ENCODE results near the gene SLC49A4. TPM values are rescaled to one million over a fixed set of nuclear protein-coding genes. Genes with fewer than 3 reads are reported as not detected.

SLC49A4 gene
- total and polyA plus RNA-seq, 4 experiments from 2014 or later: 1.9 to 7.6 (median 4.7) TPM

DNA sequence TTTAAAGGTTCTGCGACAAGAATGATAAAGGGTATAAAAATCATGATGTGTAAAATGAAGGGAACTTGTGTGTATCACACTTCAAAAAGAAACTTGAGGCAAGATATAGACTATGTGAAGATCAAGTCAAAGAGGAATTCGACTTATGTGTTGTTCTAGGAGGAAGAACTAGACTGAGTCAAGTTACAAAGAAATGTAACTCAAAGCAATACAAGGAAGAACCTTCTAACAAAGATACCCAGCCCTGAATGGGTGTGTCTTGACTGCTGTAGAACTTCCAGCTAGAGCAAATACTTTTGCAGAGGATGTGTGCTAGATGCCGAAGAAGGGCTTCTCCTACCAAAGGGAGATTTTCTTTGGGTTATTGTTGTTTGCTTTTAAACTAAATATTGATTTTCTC, 2.4 kb downstream of the SLC49A4 start:
- ChIA-PET CTCF (ENCODE audit: partially characterized antibody) (no interaction called here), POLR2A (ENCODE audit: partially characterized antibody) (no interaction called here)
- Mint-ChIP-seq H3K36me3 (peaks cover 2 to 6% of the 10 kb centered on the region in 2 donors), H3K27ac (peak overlapping the region in 2 of 7 donors; percentile 1 to 19), H3K27me3 (no peaks in the 10 kb centered on the region), H3K4me3 (peak overlapping the region in 4 of 8 donors; percentile 44 to 72 (median 65)), H3K4me1 (peaks cover 22 to 29% (median 24%) of the 10 kb centered on the region in 4 donors), H3K9me3 (no peaks in the 10 kb centered on the region)
- no peak for DNase-seq
- H3K27me3 ChIP-seq (ENCODE audit: insufficient read depth, low read length): no peaks in the 10 kb centered on the region
- H3K4me1 ChIP-seq (ENCODE audit: insufficient read depth, low read length): peaks cover 35% of the 10 kb centered on the region
- intact Hi-C loops (cut with micrococcal nuclease): loop anchor here (10.0 kb wide), 2 partner anchors 962 to 1252 kb away; partner anchors contain the start of genes EAF2, IQCB1 and POLQ
- H3K9me3 ChIP-seq (ENCODE audit: control insufficient read depth in 1 of 2, low read length in 2 of 2): no peaks in the 10 kb centered on the region
- no peaks in the 10 kb centered on the region for H3K36me3 ChIP-seq (ENCODE audit: insufficient read depth, low read length)
- no peak overlapping the region for H3K4me3 ChIP-seq (ENCODE audit: low read length in 2 of 2)
- H3K27ac ChIP-seq (ENCODE audit: low read depth, low read length): no peak overlapping the region

- no peak for DNase-seq
- Mint-ChIP-seq H3K36me3 (peaks cover 4 to 19% of the 10 kb centered on the region in 2 donors), H3K4me3 (no peak overlapping the region), H3K4me1 (peaks cover 17 to 31% (median 24%) of the 10 kb centered on the region in 4 donors), H3K27me3 (no peaks in the 10 kb centered on the region), H3K9me3 (peaks cover 0 to 4% (median 0%) of the 10 kb centered on the region in 8 donors), H3K27ac (no peak overlapping the region)
- intact Hi-C loops (cut with micrococcal nuclease): loop anchor here (10.0 kb wide), 2 partner anchors 965 to 1255 kb away; partner anchors contain the start of genes EAF2, IQCB1 and POLQ
- no peak overlapping the region for H3K27ac ChIP-seq (ENCODE audit: low read depth, low read length)
- peaks cover 24% of the 10 kb centered on the region for H3K4me1 ChIP-seq (ENCODE audit: insufficient read depth, low read length)
- H3K4me3 ChIP-seq (ENCODE audit: low read length in 2 of 2): no peak overlapping the region
- H3K9me3 ChIP-seq (ENCODE audit: control insufficient read depth in 1 of 2, low read length in 2 of 2): no peaks in the 10 kb centered on the region
- no peaks in the 10 kb centered on the region for H3K27me3 ChIP-seq (ENCODE audit: insufficient read depth, low read length)
- ChIA-PET CTCF (ENCODE audit: partially characterized antibody) (no interaction called here), POLR2A (ENCODE audit: partially characterized antibody) (no interaction called here)
- no peaks in the 10 kb centered on the region for H3K36me3 ChIP-seq (ENCODE audit: insufficient read depth, low read length)
These were observed 4.5 kb downstream of the SLC49A4 start for GRCh38 chr3:122799322-122799721.

- Histone ChIP-seq H3K4me3 (ENCODE audit: low read length in 2 of 2) (no peak overlapping the region), H3K36me3 (ENCODE audit: insufficient read depth, low read length) (no peaks in the 10 kb centered on the region), H3K9me3 (ENCODE audit: control insufficient read depth in 1 of 2, low read length in 2 of 2) (no peaks in the 10 kb centered on the region), H3K4me1 (ENCODE audit: insufficient read depth, low read length) (peaks cover 24% of the 10 kb centered on the region), H3K27ac (ENCODE audit: low read depth, low read length) (no peak overlapping the region), H3K27me3 (ENCODE audit: insufficient read depth, low read length) (no peaks in the 10 kb centered on the region)
- Mint-ChIP-seq H3K4me3 (no peak overlapping the region), H3K9me3 (peaks cover 0 to 4% (median 0%) of the 10 kb centered on the region in 8 donors), H3K36me3 (peaks cover 2 to 19% of the 10 kb centered on the region in 2 donors), H3K27ac (no peak overlapping the region), H3K27me3 (no peaks in the 10 kb centered on the region), H3K4me1 (peaks cover 13 to 26% (median 23%) of the 10 kb centered on the region in 4 donors)
- DNase-seq: no peak
- ChIA-PET POLR2A (ENCODE audit: partially characterized antibody) (no interaction called here), CTCF (ENCODE audit: partially characterized antibody) (no interaction called here)
- intact Hi-C loops (cut with micrococcal nuclease): no loop called here
These were observed 5.2 kb downstream of the SLC49A4 start for GRCh38 chr3:122800031-122800430.

- H3K36me3 Mint-ChIP-seq: peaks cover 2 to 19% of the 10 kb centered on the region in 2 donors
- H3K27me3 Mint-ChIP-seq: no peaks in the 10 kb centered on the region
- Histone ChIP-seq H3K27me3 (ENCODE audit: insufficient read depth, low read length) (no peaks in the 10 kb centered on the region), H3K9me3 (ENCODE audit: control insufficient read depth in 1 of 2, low read length in 2 of 2) (no peaks in the 10 kb centered on the region), H3K27ac (ENCODE audit: low read depth, low read length) (no peak overlapping the region), H3K36me3 (ENCODE audit: insufficient read depth, low read length) (no peaks in the 10 kb centered on the region), H3K4me1 (ENCODE audit: insufficient read depth, low read length) (peaks cover 19% of the 10 kb centered on the region), H3K4me3 (ENCODE audit: low read length in 2 of 2) (no peak overlapping the region)
- H3K4me3 Mint-ChIP-seq: no peak overlapping the region
- CTCF ChIA-PET (ENCODE audit: partially characterized antibody): no interaction called here
- no peak overlapping the region for H3K27ac Mint-ChIP-seq
- intact Hi-C loops (cut with micrococcal nuclease): no loop called here
- POLR2A ChIA-PET (ENCODE audit: partially characterized antibody): no interaction called here
- DNase-seq: no peak
- H3K4me1 Mint-ChIP-seq: peaks cover 11 to 23% (median 20%) of the 10 kb centered on the region in 4 donors
- H3K9me3 Mint-ChIP-seq: peaks cover 0 to 4% (median 0%) of the 10 kb centered on the region in 8 donors
These were observed 5.9 kb downstream of the SLC49A4 start for GRCh38 chr3:122800706-122801237.

DNA sequence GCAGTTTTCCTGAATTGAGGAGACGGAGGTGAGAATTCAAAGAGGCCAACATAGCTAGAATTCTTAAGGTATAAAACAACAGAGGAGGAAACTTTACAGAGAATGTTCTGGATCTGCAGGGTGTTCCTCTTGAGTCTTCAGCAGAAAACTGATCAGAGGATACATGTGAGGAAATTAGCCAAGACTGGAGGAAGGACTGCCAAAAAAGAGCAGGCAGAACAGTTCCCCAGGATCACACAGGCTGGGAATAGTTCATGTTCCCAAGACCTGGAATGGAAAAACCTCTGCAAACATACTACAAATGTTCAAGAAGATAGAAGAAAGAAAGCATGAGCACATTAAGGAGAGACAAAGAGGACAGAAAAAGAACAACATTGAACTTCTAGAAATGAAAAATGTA, 7.5 kb downstream of the SLC49A4 start:
- intact Hi-C loops (cut with micrococcal nuclease): no loop called here
- H3K4me3 Mint-ChIP-seq: no peak overlapping the region
- CTCF ChIA-PET (ENCODE audit: partially characterized antibody): no interaction called here
- POLR2A ChIA-PET (ENCODE audit: partially characterized antibody): no interaction called here
- H3K4me1 Mint-ChIP-seq: peaks cover under 1 to 9% (median 5%) of the 10 kb centered on the region in 4 donors
- peaks cover 4 to 23% of the 10 kb centered on the region in 2 donors for H3K36me3 Mint-ChIP-seq
- Histone ChIP-seq H3K27me3 (ENCODE audit: insufficient read depth, low read length) (no peaks in the 10 kb centered on the region), H3K27ac (ENCODE audit: low read depth, low read length) (no peak overlapping the region), H3K9me3 (ENCODE audit: control insufficient read depth in 1 of 2, low read length in 2 of 2) (no peaks in the 10 kb centered on the region), H3K4me3 (ENCODE audit: low read length in 2 of 2) (no peak overlapping the region), H3K4me1 (ENCODE audit: insufficient read depth, low read length) (peaks cover 4% of the 10 kb centered on the region), H3K36me3 (ENCODE audit: insufficient read depth, low read length) (no peaks in the 10 kb centered on the region)
- no peak overlapping the region for H3K27ac Mint-ChIP-seq
- H3K27me3 Mint-ChIP-seq: no peaks in the 10 kb centered on the region
- peaks cover 0 to 4% (median 0%) of the 10 kb centered on the region in 8 donors for H3K9me3 Mint-ChIP-seq
- DNase-seq: no peak

GRCh38 chr3:122803977-122804376, 9.1 kb downstream of the SLC49A4 start:
- Histone ChIP-seq H3K4me1 (ENCODE audit: insufficient read depth, low read length) (no peaks in the 10 kb centered on the region), H3K9me3 (ENCODE audit: control insufficient read depth in 1 of 2, low read length in 2 of 2) (no peaks in the 10 kb centered on the region), H3K4me3 (ENCODE audit: low read length in 2 of 2) (no peak overlapping the region), H3K36me3 (ENCODE audit: insufficient read depth, low read length) (no peaks in the 10 kb centered on the region), H3K27me3 (ENCODE audit: insufficient read depth, low read length) (no peaks in the 10 kb centered on the region), H3K27ac (ENCODE audit: low read depth, low read length) (no peak overlapping the region)
- Mint-ChIP-seq H3K4me3 (no peak overlapping the region), H3K27me3 (no peaks in the 10 kb centered on the region), H3K9me3 (peaks cover 0 to 4% (median 0%) of the 10 kb centered on the region in 8 donors), H3K36me3 (peaks cover 12 to 40% of the 10 kb centered on the region in 2 donors), H3K4me1 (peaks cover 0 to 8% (median 2%) of the 10 kb centered on the region in 4 donors), H3K27ac (no peak overlapping the region)
- POLR2A ChIA-PET (ENCODE audit: partially characterized antibody): interaction anchor here (0.9 kb wide), 1 partner anchor 10 kb away, joined by 5 read pairs; the partner anchor contains the start of gene HSPBAP1
- DNase-seq: no peak
- intact Hi-C loops (cut with micrococcal nuclease): no loop called here
- CTCF ChIA-PET (ENCODE audit: partially characterized antibody): no interaction called here

DNA sequence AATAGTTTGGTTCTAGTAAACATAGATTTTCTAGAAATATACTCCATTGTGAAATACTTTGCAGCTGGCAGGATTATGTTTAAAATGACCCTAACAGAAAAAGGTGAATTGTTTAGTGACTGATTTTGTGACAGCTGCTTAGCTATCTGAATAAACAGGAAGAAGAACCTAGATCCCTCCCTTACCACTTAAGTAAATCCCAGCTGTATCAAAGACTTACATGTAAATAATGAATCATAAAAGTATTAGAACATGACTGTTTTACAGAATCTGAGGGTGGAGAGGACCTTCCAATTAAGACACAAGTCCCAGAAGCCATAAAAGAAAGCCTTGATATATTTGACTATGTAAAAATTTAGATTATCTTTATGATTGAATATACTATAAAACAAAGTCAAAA, 15.9 kb downstream of the SLC49A4 start:
- Mint-ChIP-seq H3K4me1 (no peaks in the 10 kb centered on the region), H3K9me3 (no peaks in the 10 kb centered on the region), H3K36me3 (peaks cover 25 to 52% of the 10 kb centered on the region in 2 donors), H3K27me3 (no peaks in the 10 kb centered on the region), H3K27ac (no peak overlapping the region), H3K4me3 (no peak overlapping the region)
- CTCF ChIA-PET (ENCODE audit: partially characterized antibody): no interaction called here
- no peak for DNase-seq
- H3K4me3 ChIP-seq (ENCODE audit: low read length in 2 of 2): no peak overlapping the region
- H3K27me3 ChIP-seq (ENCODE audit: insufficient read depth, low read length): no peaks in the 10 kb centered on the region
- no peaks in the 10 kb centered on the region for H3K9me3 ChIP-seq (ENCODE audit: control insufficient read depth in 1 of 2, low read length in 2 of 2)
- H3K36me3 ChIP-seq (ENCODE audit: insufficient read depth, low read length): no peaks in the 10 kb centered on the region
- H3K4me1 ChIP-seq (ENCODE audit: insufficient read depth, low read length): no peaks in the 10 kb centered on the region
- intact Hi-C loops (cut with micrococcal nuclease): no loop called here
- POLR2A ChIA-PET (ENCODE audit: partially characterized antibody): no interaction called here
- no peak overlapping the region for H3K27ac ChIP-seq (ENCODE audit: low read depth, low read length)

Measured in CD4-positive, alpha-beta memory T cell (primary cell).